GM12875 (cell line): ENCODE results near the gene TMEM220.

Experiments used
- H3K4me3 ChIP-seq: one replicate; pipeline ENCODE4 v1.5.1; 2011; ENCODE audit warnings: low read depth, low read length, control low read depth
- TF ChIP-seq, protein P1 (sequence below): IDR thresholded peaks from 2 replicates; pipeline ENCODE4 v1.5.1; 2011; ENCODE audit warnings: low read depth, mild to moderate bottlenecking, control low read depth, inconsistent platforms, low read length, moderate library complexity, borderline replicate concordance; ENCODE audit not compliant: insufficient read depth

TMEM220 gene

DNA sequence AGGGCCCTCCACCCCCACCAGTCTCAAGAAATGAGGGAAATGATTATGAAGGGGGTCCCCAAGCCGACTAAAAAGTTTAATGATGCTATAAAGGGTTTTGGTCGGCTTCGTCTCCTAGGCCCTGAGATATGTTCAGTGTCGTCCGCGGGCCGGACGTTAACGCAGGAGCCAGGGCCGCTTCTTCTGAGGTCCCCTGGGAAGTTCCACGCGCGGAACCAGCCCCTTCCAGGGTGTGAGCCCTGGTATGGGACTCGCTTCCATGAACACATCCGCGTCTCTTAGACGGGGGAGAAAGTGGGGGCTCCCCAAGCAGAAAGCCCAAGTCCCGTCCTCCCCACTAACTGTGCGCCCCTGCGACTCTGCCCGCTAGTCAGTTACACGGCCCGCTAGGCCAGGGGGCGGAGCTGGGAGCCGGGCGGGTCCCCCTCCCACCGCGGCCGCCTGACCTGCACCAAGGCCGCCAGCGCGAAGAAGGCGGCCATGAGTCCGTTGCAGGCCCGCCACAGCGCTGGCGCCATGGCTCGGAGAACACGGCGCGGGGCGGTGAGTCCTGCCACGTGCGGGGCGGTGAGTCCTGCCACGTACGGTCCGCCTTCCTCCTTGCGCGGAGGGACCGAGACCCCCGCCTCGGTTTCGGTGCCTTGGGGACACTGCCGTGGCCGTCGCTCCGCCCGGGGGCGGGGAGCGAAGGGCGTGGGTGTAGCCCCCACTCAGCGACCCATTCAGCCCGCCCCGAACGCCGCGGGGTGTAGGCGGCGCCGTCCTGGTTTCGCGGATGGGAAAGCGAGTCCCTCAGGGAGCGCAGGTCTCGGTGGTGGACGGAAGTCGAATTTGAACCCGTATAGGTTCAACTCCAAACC, at the start of gene TMEM220:
Gene TMEM220, minus strand, starts transcription at position 690 of the 860 bp plus-strand sequence. Its CDS starts 172 bp downstream, at position 518.
- TF ChIP-seq, protein P1, sequence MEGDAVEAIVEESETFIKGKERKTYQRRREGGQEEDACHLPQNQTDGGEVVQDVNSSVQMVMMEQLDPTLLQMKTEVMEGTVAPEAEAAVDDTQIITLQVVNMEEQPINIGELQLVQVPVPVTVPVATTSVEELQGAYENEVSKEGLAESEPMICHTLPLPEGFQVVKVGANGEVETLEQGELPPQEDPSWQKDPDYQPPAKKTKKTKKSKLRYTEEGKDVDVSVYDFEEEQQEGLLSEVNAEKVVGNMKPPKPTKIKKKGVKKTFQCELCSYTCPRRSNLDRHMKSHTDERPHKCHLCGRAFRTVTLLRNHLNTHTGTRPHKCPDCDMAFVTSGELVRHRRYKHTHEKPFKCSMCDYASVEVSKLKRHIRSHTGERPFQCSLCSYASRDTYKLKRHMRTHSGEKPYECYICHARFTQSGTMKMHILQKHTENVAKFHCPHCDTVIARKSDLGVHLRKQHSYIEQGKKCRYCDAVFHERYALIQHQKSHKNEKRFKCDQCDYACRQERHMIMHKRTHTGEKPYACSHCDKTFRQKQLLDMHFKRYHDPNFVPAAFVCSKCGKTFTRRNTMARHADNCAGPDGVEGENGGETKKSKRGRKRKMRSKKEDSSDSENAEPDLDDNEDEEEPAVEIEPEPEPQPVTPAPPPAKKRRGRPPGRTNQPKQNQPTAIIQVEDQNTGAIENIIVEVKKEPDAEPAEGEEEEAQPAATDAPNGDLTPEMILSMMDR: no peak
- H3K4me3 ChIP-seq: peak within 1 kb of the TSS; percentile 70

DNA sequence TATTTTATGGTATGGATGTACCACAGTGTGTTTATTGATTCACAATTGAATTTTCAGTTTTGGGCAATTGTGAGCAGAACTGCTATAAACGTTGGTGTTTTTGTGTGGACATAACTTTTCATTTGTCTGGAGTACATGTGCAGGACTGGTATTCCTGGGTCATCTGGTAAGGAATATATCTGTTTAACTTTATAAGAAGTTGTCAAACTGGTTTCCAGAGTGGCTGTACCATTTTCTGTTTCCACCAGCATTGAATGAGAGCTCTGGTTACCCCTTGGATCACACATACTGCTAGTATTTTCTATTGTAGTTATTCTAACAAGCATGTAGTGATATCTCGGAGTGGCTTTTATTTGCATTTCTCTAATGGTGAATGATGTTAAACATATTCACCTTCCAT, 49.8 kb upstream of the TMEM220 start:
- H3K4me3 ChIP-seq: no peak overlapping the region
- TF ChIP-seq, protein P1: no peak

DNA sequence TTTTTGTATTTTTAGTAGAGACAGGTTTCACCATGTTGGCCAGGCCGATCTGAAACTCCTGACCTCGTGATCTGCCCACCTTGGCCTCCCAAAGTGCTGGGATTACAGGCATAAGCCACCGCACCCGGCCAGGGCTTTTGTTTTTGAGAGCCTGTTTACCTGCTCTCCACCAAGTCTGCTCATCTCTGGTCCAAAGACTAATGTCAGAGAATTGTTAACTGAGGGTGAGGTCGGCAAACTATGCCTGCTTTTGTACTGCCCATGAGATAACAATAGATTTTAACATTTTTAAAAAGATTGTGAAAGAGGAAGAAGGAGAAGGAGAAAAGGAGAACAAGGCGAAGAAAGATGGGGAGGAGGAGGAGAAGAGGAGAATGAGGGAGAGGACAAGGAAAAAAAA, 48.1 kb upstream of the TMEM220 start:
- TF ChIP-seq, protein P1: no peak
- H3K4me3 ChIP-seq: no peak overlapping the region

DNA sequence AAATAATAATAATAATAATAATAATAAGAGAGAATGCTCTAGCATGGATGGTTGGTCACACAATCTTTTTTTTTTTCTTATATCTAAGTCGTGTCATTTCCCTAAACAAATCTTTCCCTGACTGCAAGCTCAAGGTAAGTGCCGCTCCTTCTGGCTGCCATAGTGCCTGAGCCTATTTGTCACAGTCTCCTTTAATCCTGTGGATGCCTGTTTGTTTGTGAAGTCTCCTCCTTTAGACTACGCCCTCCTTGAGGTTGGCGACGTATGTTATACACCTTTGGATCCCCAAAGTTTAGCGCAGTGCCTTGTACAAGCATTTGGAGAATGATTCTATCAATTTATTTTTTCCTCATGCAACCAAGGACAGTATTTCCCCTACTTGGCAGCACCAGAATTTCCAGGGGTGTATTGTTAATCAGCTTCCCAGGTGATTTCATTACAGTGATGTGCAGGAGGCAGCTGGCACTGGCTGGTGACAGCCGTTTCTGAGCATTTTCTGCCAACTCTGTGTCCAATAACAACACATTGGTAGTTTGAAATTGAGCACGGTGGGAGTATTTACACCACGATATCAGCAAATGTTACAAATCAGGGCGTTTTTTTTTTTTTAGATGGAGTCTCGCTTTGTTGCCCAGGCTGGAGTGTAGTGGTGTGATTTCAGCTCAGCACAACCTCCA, 47.4 kb upstream of the TMEM220 start:
- H3K4me3 ChIP-seq: no peak overlapping the region
- TF ChIP-seq, protein P1: no peak

DNA sequence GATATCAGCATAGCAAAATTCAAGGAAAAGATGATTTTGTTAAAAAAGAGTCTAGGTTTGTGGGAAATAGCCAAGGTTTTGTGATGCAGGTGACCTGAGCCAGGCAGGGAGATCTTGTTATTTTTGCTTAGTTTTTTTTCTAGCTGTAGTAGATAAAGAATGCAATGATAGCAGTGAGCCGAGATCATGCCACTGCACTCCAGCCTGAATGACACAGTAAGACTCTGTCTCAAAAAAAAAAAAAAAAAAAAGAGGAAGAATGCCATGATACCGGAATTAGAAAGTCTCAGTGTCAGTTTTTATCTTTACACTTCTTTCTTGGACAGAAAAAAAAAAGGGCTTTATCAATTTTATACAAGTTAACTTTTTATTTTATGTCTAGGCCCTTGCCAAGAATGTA, 46.6 kb upstream of the TMEM220 start:
- TF ChIP-seq, protein P1: no peak
- H3K4me3 ChIP-seq: no peak overlapping the region

DNA sequence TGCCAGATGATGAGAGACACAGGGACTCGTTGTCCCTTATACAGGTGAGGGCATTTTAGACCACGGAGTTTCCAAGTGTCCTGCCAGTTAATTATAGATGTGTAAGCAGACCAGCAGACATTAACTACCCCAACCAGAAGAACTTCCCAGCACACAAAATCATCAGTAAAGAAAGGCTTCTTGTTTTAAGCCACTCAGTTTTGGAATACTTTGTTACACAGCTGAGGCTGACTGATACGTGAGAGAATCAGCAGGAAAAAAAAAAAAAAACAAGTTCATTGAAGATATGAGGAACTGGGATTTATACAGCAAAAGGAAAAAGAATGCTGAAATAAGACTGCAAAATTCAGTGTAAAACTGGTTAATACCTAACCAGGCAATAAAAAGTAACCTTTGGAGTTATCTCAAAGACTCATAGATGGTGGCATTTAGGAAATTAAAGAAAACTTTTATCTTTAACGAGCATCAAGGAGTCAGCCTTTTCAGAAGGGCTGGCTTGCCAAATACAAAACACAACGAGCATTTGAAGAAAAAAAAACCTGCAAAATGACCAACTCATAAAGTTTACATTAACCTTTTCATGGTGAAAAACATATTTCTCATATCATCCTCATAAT, 46.0 kb upstream of the TMEM220 start:
- H3K4me3 ChIP-seq: no peak overlapping the region
- TF ChIP-seq, protein P1: no peak

DNA sequence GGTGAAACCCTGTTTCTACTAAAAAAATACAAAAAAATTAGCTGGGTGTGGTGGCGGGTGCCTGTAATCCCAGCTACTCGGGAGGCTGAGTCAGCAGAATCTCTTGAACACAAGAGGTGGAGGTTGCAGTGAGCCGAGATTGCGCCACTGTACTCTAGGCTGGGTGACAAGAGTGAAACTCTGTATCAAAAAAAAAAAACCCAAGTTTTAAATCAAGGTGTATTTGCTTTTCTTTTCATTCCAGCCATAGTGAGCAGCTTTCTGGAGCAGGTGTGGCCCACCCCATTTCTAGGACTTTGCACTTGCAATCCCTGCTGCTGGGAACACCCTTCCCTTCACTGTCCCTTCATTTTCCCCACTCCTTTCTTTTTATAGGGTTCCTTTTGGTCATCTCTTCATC, 45.2 kb upstream of the TMEM220 start:
- H3K4me3 ChIP-seq: no peak overlapping the region
- TF ChIP-seq, protein P1: no peak
